ENCODE results near the gene DPF1. TPM values are rescaled to one million over a fixed set of nuclear protein-coding genes. Genes with fewer than 3 reads are reported as not detected.

Gene DPF1
- total RNA-seq, 1 experiment from 2014 or later = 7.5 TPM

GRCh38 chr19:38209152-38209551 lies 14.9 kb downstream of the DPF1 start:
- POLR2A ChIA-PET = no interaction called here
- ATAC-seq = no peak
- H3K27ac ChIP-seq (ENCODE audit: low read length) = no peak overlapping the region
- no peak overlapping the region for H3K4me3 ChIP-seq (ENCODE audit: low read depth in 2 of 2, low read length in 2 of 2)
- CTCF ChIA-PET = no interaction called here
- intact Hi-C loops (cut with micrococcal nuclease; ENCODE audit: unreplicated experiment) = no loop called here
- no peaks in the 10 kb centered on the region for H3K27me3 ChIP-seq (ENCODE audit: control insufficient read depth, insufficient read depth, low read length)
- in situ Hi-C loops (cut with HindIII; ENCODE audit: low pct_unique_long_range_greater_than_20kb, low sequenced_read_pairs) = no loop called here
- TF ChIP-seq TCF7L2 (IDR thresholded peaks at IDR 0.05; ENCODE audit: low read depth, low read length) (no peak), REST (IDR thresholded peaks at IDR 0.05; ENCODE audit: insufficient read depth in 1 of 2, low read depth in 2 of 2, low read length in 1 of 2) (no peak), SIN3A (IDR thresholded peaks at IDR 0.05; ENCODE audit: borderline replicate concordance, insufficient read depth, low read depth, low read length) (no peak), POLR2AphosphoS5 (IDR thresholded peaks at IDR 0.05; ENCODE audit: low read depth, low read length) (no peak)
- TF ChIP-seq, protein P1, sequence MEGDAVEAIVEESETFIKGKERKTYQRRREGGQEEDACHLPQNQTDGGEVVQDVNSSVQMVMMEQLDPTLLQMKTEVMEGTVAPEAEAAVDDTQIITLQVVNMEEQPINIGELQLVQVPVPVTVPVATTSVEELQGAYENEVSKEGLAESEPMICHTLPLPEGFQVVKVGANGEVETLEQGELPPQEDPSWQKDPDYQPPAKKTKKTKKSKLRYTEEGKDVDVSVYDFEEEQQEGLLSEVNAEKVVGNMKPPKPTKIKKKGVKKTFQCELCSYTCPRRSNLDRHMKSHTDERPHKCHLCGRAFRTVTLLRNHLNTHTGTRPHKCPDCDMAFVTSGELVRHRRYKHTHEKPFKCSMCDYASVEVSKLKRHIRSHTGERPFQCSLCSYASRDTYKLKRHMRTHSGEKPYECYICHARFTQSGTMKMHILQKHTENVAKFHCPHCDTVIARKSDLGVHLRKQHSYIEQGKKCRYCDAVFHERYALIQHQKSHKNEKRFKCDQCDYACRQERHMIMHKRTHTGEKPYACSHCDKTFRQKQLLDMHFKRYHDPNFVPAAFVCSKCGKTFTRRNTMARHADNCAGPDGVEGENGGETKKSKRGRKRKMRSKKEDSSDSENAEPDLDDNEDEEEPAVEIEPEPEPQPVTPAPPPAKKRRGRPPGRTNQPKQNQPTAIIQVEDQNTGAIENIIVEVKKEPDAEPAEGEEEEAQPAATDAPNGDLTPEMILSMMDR (IDR thresholded peaks at IDR 0.05) = no peak
- no peaks in the 10 kb centered on the region for H3K9me3 ChIP-seq (ENCODE audit: control insufficient read depth, insufficient read depth, low read depth, low read length)
- no peak for DNase-seq (ENCODE audit: low read depth, low spot score)
- H3K36me3 ChIP-seq (ENCODE audit: control insufficient read depth, insufficient read depth, low read length) = no peaks in the 10 kb centered on the region
- peaks cover 18% of the 10 kb centered on the region for H3K4me1 ChIP-seq (ENCODE audit: control insufficient read depth, insufficient read depth, low read length)
- no TSS peak for BruUV-seq (replicated peaks)

GRCh38 chr19:38208571-38208970 lies 15.5 kb downstream of the DPF1 start:
- Histone ChIP-seq H3K27me3 (ENCODE audit: control insufficient read depth, insufficient read depth, low read length) (no peaks in the 10 kb centered on the region), H3K4me3 (ENCODE audit: low read depth in 2 of 2, low read length in 2 of 2) (no peak overlapping the region), H3K36me3 (ENCODE audit: control insufficient read depth, insufficient read depth, low read length) (no peaks in the 10 kb centered on the region), H3K27ac (ENCODE audit: low read length) (no peak overlapping the region), H3K4me1 (ENCODE audit: control insufficient read depth, insufficient read depth, low read length) (peaks cover 18% of the 10 kb centered on the region), H3K9me3 (ENCODE audit: control insufficient read depth, insufficient read depth, low read depth, low read length) (no peaks in the 10 kb centered on the region)
- no TSS peak for BruUV-seq (replicated peaks)
- ChIA-PET POLR2A (no interaction called here), CTCF (no interaction called here)
- TF ChIP-seq TCF7L2 (IDR thresholded peaks at IDR 0.05; ENCODE audit: low read depth, low read length) (no peak), REST (IDR thresholded peaks at IDR 0.05; ENCODE audit: insufficient read depth in 1 of 2, low read depth in 2 of 2, low read length in 1 of 2) (no peak), POLR2AphosphoS5 (IDR thresholded peaks at IDR 0.05; ENCODE audit: low read depth, low read length) (no peak)
- TF ChIP-seq, protein P1 (IDR thresholded peaks at IDR 0.05) = no peak
- intact Hi-C loops (cut with micrococcal nuclease; ENCODE audit: unreplicated experiment) (no loop called here), in situ Hi-C loops (cut with HindIII; ENCODE audit: low pct_unique_long_range_greater_than_20kb, low sequenced_read_pairs) (no loop called here)
- DNase-seq (ENCODE audit: low read depth, low spot score) (no peak), ATAC-seq (no peak)

Data from Panc1 (cell line).